Esophagus muscularis mucosa (tissue), 4 donors: ENCODE data around the gene ZNF407. TPM values are rescaled to one million over a fixed set of nuclear protein-coding genes. Genes with fewer than 3 reads are reported as not detected.
"Not testable (repeated sequence)": the region's sequence is repeated elsewhere in the genome, so short reads cannot be mapped to it uniquely, and the experiment has no call there.

Experiments used
- DNase-seq: peaks from one replicate; pipeline ENCODE4 v3.0.0-alpha.2; 2017; ENCODE audit errors: extremely low spot score
- H3K27ac ChIP-seq, 4 donors: fragments of 200-600 bp; sonication (generic); replicated peaks in 1 of 4; 1 replicate in 3 of 4; 2 replicates in 1 of 4; pipeline ENCODE4 v1.5.1; 2016 to 2019; ENCODE audit warnings: mild to moderate bottlenecking in 1 of 4
- H3K27me3 ChIP-seq, 4 donors: fragments of 200-600 bp; sonication (generic); one replicate each; pipeline versions ENCODE4 v1.5.1 to v1.6.0; 2016 to 2019
- H3K36me3 ChIP-seq, 4 donors: fragments of 200-600 bp; sonication (generic); one replicate each; pipeline ENCODE4 v1.5.1; 2016 to 2019
- H3K4me1 ChIP-seq, 4 donors: fragments of 200-600 bp; sonication (generic); one replicate each; pipeline ENCODE4 v1.5.1; 2016 to 2019
- H3K4me3 ChIP-seq, 4 donors: fragments of 200-600 bp; sonication (generic); 1 replicate in 2 of 4; 2 replicates in 2 of 4; pipeline ENCODE4 v1.5.1; 2016 to 2019; ENCODE audit warnings: mild to moderate bottlenecking in 4 of 4, moderate library complexity in 1 of 4
- H3K9me3 ChIP-seq, 4 donors: fragments of 200-600 bp; sonication (generic); 1 replicate in 3 of 4; 2 replicates in 1 of 4; pipeline ENCODE4 v1.5.1; 2016 to 2019
- EP300 ChIP-seq: sonication (generic); formaldehyde crosslinking; IDR thresholded peaks from one replicate; pipeline ENCODE4 v1.6.1; 2017; ENCODE audit warnings: antibody characterized with exemption
- POLR2A ChIP-seq: fragments of 450-650 bp; IDR thresholded peaks from one replicate; pipeline ENCODE4 v1.6.1; 2017; ENCODE audit warnings: antibody characterized with exemption, moderate library complexity, mild to moderate bottlenecking, low read depth
- POLR2AphosphoS5 ChIP-seq, 2 donors: sonication (generic); formaldehyde crosslinking; IDR thresholded peaks; one replicate each; pipeline ENCODE4 v1.6.1; 2017; ENCODE audit warnings: antibody characterized with exemption in 2 of 2
- WGBS: methylation state at CpG from one replicate; pipeline ENCODE4 v1.1.5; 2018; 5-methylcytosine and 5-hydroxymethylcytosine counted together
- intact Hi-C: fragments of 100-400 bp; cut with DNase I; formaldehyde crosslinking; loops from one replicate; pipeline ENCODE4 v1.15.1; 2023
- total RNA-seq, 4 donors: library from RNA; depleted of rRNA; stranded (reverse); fragments of >200 nt; gene quantifications; one replicate each; pipeline versions ENCODE4 v1.1.0 to v1.2.1, GENCODE V29; 2016
- TF ChIP-seq, protein P1 (sequence below), 3 experiments: fragments of 200-600 bp in 2 of 3; fragments of 450-650 bp in 1 of 3; sonication (generic) in 2 of 3; IDR thresholded peaks; one replicate each; pipeline ENCODE4 v1.5.1; 2017 to 2019; ENCODE audit warnings: antibody characterized with exemption in 3 of 3, mild to moderate bottlenecking in 2 of 3, moderate library complexity in 1 of 3

ZNF407 gene
- total RNA-seq, 4 donors from 2014 or later: 13.9 to 19.1 (median 17.2) TPM

DNA sequence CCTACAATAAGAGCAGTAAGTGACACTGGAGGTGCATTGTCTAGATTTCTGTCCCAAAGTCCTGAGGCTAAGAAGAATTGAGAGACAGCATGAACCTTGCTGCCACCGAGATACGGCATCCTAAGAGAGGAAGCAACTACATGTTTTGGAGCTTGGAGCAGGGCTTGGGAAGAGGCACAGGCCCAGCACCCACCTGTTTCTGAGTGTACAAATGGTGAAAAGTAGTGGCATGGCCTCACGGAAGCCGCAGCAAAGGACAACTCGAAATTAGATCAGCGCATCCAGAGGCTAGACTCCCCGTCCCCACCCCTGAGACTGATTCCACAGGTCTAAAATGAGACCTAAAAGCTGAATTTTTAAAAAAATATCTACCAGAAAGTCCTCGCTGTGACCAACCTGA, 483.8 kb downstream of the ZNF407 start:
- TF ChIP-seq EP300: no peak
- TF ChIP-seq, protein P1, sequence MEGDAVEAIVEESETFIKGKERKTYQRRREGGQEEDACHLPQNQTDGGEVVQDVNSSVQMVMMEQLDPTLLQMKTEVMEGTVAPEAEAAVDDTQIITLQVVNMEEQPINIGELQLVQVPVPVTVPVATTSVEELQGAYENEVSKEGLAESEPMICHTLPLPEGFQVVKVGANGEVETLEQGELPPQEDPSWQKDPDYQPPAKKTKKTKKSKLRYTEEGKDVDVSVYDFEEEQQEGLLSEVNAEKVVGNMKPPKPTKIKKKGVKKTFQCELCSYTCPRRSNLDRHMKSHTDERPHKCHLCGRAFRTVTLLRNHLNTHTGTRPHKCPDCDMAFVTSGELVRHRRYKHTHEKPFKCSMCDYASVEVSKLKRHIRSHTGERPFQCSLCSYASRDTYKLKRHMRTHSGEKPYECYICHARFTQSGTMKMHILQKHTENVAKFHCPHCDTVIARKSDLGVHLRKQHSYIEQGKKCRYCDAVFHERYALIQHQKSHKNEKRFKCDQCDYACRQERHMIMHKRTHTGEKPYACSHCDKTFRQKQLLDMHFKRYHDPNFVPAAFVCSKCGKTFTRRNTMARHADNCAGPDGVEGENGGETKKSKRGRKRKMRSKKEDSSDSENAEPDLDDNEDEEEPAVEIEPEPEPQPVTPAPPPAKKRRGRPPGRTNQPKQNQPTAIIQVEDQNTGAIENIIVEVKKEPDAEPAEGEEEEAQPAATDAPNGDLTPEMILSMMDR (IDR thresholded peaks at IDR 0.05): no peak
- no peak for TF ChIP-seq POLR2A
- no peak for TF ChIP-seq POLR2AphosphoS5 (IDR thresholded peaks at IDR 0.05)

DNA sequence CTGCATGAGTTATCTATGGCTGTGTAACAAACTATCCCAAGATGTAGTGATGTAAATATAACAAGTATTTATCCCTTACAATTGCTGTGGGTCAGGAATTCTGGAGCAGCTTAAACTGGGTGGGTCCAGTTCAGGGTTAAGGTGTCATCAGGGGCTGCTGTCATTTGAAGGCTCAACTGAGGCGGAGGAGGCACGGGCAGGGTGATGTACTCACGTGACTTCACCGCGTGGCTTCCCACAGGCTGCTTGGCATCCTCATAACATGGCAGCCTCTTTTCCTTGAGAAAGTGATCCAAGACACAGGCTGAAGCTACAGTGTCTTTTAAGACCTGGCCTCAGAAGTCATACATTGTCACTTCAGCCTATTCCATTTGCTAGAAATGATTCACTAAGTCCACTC, 485.5 kb downstream of the ZNF407 start:
- no peaks in the 10 kb centered on the region for H3K4me1 ChIP-seq
- no peak for DNase-seq
- intact Hi-C loops: no loop called here
- TF ChIP-seq, protein P1 (IDR thresholded peaks at IDR 0.05): no peak
- TF ChIP-seq POLR2AphosphoS5 (IDR thresholded peaks at IDR 0.05) (no peak), EP300 (no peak), POLR2A (no peak)
- H3K36me3 ChIP-seq: no peaks in the 10 kb centered on the region
- 98% methylated on average over 5 of the region's 5 CpGs for WGBS
- H3K27ac ChIP-seq: no peak overlapping the region
- no peaks in the 10 kb centered on the region for H3K27me3 ChIP-seq
- peaks cover 0 to 9% (median 2%) of the 10 kb centered on the region in 4 donors for H3K9me3 ChIP-seq
- no peak overlapping the region for H3K4me3 ChIP-seq

More for the DNA sequence above, 483.8 kb downstream of the ZNF407 start:
- Histone ChIP-seq H3K27me3 (no peaks in the 10 kb centered on the region), H3K27ac (no peak overlapping the region), H3K9me3 (peaks cover 0 to 19% (median 6%) of the 10 kb centered on the region in 4 donors), H3K36me3 (no peaks in the 10 kb centered on the region), H3K4me3 (no peak overlapping the region), H3K4me1 (no peaks in the 10 kb centered on the region)
- DNase-seq: no peak
- WGBS: 97% methylated on average over 8 of the region's 8 CpGs
- intact Hi-C loops: no loop called here

DNA sequence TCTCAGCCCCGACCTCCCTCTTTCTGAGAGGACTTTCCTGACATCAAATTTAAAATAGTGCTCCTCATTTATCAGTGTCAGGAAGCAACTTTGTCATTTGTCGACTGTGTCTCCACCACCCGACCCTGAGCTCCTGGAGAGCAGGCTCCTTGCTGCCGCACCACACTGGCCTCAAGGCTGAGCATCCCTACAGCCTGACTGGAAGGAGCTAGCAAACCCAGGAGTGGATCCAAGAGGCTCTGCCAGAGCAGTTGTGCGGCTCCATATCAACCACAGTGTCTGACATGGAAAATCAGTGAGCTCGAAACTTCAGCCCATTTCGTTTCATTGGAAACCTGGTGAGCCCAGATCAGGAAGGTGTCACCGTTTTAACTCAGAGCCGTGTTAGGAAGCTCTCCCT, 486.1 kb downstream of the ZNF407 start:
- Histone ChIP-seq H3K4me3 (no peak overlapping the region), H3K4me1 (no peaks in the 10 kb centered on the region), H3K36me3 (no peaks in the 10 kb centered on the region), H3K9me3 (peaks cover 0 to 5% (median 0%) of the 10 kb centered on the region in 4 donors), H3K27me3 (no peaks in the 10 kb centered on the region), H3K27ac (no peak overlapping the region)
- no peak for DNase-seq
- 84% methylated on average over 9 of the region's 9 CpGs for WGBS
- intact Hi-C loops: no loop called here
- TF ChIP-seq, protein P1 (IDR thresholded peaks at IDR 0.05): no peak
- TF ChIP-seq EP300: no peak
- no peak for TF ChIP-seq POLR2A
- TF ChIP-seq POLR2AphosphoS5 (IDR thresholded peaks at IDR 0.05): no peak

DNA sequence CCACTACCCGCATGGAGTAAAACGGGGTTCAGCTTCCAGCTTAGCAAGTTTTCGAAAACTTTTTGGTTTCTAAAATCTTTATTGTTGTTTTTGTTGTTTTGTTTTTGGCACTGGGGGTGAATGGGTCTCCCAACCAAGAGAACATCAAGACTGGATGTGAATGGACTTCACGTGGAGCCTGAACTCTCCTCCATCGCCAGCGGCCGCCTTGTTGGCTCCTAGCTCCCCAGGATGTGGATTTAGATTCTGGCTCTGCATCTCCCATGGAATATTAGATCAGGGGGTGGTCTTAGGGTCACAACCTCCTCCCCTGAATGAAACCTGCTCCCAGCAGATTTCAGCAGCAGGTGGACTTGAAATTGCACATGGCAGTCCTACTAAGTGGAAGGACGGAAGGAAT, 488.0 kb downstream of the ZNF407 start:
- H3K36me3 ChIP-seq, H3K9me3 ChIP-seq, H3K27ac ChIP-seq, DNase-seq, H3K4me3 ChIP-seq, H3K4me1 ChIP-seq, H3K27me3 ChIP-seq, intact Hi-C loops: not testable (repeated sequence)
- WGBS: 92% methylated on average over 8 of the region's 8 CpGs

DNA sequence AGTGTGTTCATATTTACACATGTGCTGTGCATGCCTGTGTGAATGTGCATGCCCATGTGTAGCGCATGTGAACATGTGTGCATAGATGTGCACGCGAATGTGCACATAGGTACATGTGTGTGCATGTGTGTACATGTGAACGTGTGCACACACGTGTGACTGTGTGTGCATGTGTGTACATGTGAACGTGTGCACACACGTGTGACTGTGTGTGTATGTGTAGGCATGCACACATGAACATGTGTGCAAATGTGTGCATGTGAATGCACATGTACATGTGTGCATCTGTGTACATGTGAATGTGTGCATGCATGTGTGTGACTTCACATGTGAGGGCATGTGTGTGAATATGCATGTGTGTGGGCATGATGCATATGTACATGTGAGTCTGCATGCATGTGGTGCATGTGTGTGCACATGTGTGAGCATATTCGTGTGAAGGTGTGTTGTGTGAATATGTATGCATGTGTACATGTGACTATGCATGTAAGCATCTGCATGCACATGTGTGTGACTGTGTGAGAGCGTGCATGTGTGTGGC, 488.9 kb downstream of the ZNF407 start:
- Histone ChIP-seq H3K36me3 (no peaks in the 10 kb centered on the region), H3K4me1 (no peaks in the 10 kb centered on the region), H3K27ac (no peak overlapping the region), H3K27me3 (no peaks in the 10 kb centered on the region), H3K9me3 (no peaks in the 10 kb centered on the region), H3K4me3 (no peak overlapping the region)
- intact Hi-C loops: no loop called here
- 93% methylated on average over 9 of the region's 9 CpGs for WGBS
- no peak for DNase-seq
- TF ChIP-seq POLR2AphosphoS5 (IDR thresholded peaks at IDR 0.05): no peak
- no peak for TF ChIP-seq EP300
- TF ChIP-seq POLR2A: no peak
- TF ChIP-seq, protein P1 (IDR thresholded peaks at IDR 0.05): no peak
